ENCODE measurements around the gene EBP.

The EBP gene

DNA sequence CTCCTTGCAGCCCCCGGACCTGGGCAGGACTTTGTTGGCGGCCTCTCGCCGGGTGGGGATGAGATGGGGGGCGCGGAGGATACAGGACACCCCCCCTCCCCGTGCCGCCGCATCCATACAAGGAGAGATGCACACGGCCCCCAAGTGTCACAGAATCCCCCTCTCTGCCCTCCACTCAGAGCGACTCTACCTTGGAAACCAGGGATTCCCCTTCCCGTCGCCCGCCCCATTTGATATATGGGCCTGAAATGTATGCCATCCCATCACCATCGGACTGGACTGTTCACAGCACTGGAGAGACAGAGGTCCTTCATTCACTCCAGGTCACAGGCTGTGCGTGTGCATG lies 12.4 kb upstream of the EBP start:
- H3K36me3 ChIP-seq (ENCODE audit: control insufficient read depth, insufficient read depth, low read length): no peaks in the 10 kb centered on the region
- H3K4me1 ChIP-seq (ENCODE audit: control insufficient read depth, insufficient read depth, low read length, poor library complexity, severe bottlenecking): peaks cover 4% of the 10 kb centered on the region
- no peaks in the 10 kb centered on the region for H3K9me3 ChIP-seq (ENCODE audit: control insufficient read depth, low read length)
- H3K27me3 ChIP-seq (replicated peaks; ENCODE audit: control insufficient read depth, insufficient read depth, low read length, poor library complexity, severe bottlenecking): no peaks in the 10 kb centered on the region
- peak overlapping the region; percentile 59 for H3K4me3 ChIP-seq (ENCODE audit: insufficient read depth, low read depth, low read length, poor library complexity, severe bottlenecking)
- H3K27ac ChIP-seq (ENCODE audit: insufficient read depth, low read length, poor library complexity, severe bottlenecking): peak overlapping the region; percentile 75
- DNase-seq: peak in 1 of 3 donors; percentile 5

DNA sequence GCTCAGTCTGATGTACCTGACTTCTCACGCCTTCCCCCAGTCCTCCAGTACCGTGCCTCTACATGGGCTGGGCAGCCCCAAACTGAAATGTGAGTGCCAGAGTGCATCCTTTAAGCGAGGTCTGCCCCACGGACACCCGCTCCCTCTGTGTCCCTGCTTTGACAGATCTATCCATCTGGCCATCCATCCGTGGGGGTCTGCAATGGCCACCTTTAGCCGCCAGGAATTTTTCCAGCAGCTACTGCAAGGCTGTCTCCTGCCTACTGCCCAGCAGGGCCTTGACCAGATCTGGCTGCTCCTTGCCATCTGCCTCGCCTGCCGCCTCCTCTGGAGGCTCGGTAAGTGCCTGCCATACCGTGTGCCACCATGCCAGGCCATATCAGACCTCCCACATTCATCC lies 12.0 kb upstream of the EBP start:
- Histone ChIP-seq H3K27ac (ENCODE audit: insufficient read depth, low read length, poor library complexity, severe bottlenecking) (peak overlapping the region; percentile 75), H3K9me3 (ENCODE audit: control insufficient read depth, low read length) (no peaks in the 10 kb centered on the region), H3K36me3 (ENCODE audit: control insufficient read depth, insufficient read depth, low read length) (peaks cover 4% of the 10 kb centered on the region), H3K4me1 (ENCODE audit: control insufficient read depth, insufficient read depth, low read length, poor library complexity, severe bottlenecking) (peaks cover 4% of the 10 kb centered on the region), H3K4me3 (ENCODE audit: insufficient read depth, low read depth, low read length, poor library complexity, severe bottlenecking) (peak overlapping the region; percentile 59), H3K27me3 (replicated peaks; ENCODE audit: control insufficient read depth, insufficient read depth, low read length, poor library complexity, severe bottlenecking) (no peaks in the 10 kb centered on the region)
- no peak for DNase-seq

DNA sequence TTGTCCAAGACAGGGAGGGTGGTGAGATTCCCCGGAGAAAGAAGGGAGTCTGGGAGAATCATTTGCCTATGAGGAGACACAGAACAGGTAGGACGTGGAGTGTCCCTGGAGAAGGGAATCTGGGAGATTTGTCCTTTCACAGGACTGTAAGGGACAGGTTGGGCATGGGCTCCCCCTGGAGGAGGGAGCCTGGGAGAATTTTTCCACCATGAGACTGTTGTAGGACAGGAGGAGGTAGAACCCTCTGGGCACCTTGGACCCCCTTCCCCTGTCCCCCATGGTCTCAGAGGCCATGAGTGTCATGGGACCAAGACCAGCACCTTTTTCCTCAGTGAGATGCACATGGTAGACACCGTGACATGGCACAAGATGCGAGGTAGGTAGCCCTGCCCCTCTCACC lies 10.0 kb upstream of the EBP start:
- no peaks in the 10 kb centered on the region for H3K27me3 ChIP-seq (replicated peaks; ENCODE audit: control insufficient read depth, insufficient read depth, low read length, poor library complexity, severe bottlenecking)
- H3K36me3 ChIP-seq (ENCODE audit: control insufficient read depth, insufficient read depth, low read length): peaks cover 4% of the 10 kb centered on the region
- H3K9me3 ChIP-seq (ENCODE audit: control insufficient read depth, low read length): no peaks in the 10 kb centered on the region
- no peak for DNase-seq
- no peak overlapping the region for H3K4me3 ChIP-seq (ENCODE audit: insufficient read depth, low read depth, low read length, poor library complexity, severe bottlenecking)
- H3K4me1 ChIP-seq (ENCODE audit: control insufficient read depth, insufficient read depth, low read length, poor library complexity, severe bottlenecking): peaks cover 4% of the 10 kb centered on the region
- no peak overlapping the region for H3K27ac ChIP-seq (ENCODE audit: insufficient read depth, low read length, poor library complexity, severe bottlenecking)

DNA sequence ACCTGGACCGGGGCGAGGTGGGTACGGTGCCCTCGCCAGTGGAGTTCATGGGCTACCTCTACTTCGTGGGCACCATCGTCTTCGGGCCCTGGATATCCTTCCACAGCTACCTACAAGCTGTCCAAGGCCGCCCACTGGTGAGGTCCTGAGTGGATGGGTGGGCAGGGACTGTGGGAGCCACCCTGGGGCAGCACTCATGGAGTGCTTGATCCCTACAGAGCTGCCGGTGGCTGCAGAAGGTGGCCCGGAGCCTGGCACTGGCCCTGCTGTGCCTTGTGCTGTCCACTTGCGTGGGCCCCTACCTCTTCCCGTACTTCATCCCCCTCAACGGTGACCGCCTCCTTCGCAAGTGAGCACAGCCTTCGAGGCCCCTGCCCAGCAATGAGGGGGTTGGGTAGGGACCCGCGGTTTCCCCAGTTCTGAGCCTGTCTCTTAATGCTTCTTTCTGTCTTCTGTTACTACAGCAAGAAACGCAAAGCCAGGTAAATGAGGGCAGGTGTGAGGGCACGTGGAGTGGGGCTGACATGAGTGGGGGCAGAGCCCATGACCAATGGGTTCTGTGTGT lies 9.2 kb upstream of the EBP start:
- Histone ChIP-seq H3K4me1 (ENCODE audit: control insufficient read depth, insufficient read depth, low read length, poor library complexity, severe bottlenecking) (peaks cover 4% of the 10 kb centered on the region), H3K4me3 (ENCODE audit: insufficient read depth, low read depth, low read length, poor library complexity, severe bottlenecking) (no peak overlapping the region), H3K36me3 (ENCODE audit: control insufficient read depth, insufficient read depth, low read length) (peaks cover 4% of the 10 kb centered on the region), H3K27me3 (replicated peaks; ENCODE audit: control insufficient read depth, insufficient read depth, low read length, poor library complexity, severe bottlenecking) (no peaks in the 10 kb centered on the region), H3K9me3 (ENCODE audit: control insufficient read depth, low read length) (no peaks in the 10 kb centered on the region), H3K27ac (ENCODE audit: insufficient read depth, low read length, poor library complexity, severe bottlenecking) (no peak overlapping the region)
- no peak for DNase-seq

DNA sequence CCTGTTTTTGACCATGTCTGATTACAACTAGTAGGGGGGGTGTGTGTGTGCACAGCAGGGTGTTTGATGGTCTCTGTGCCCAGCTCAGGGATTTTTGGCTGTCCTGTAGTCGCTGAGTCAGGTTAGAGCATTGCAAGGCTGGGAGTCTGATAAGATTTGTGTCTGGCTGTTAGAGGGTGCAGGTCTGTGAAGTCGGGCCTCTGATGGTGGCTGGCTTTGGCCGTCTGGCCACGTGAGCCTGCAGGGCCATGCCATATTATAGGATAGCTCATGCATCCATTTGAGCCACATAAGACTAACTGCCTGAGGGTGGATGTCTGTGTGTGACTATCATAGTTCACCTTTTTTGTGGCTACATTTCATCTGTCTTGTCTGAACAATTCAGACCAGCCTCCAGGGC lies 7.9 kb upstream of the EBP start:
- no peak overlapping the region for H3K27ac ChIP-seq (ENCODE audit: insufficient read depth, low read length, poor library complexity, severe bottlenecking)
- H3K36me3 ChIP-seq (ENCODE audit: control insufficient read depth, insufficient read depth, low read length): peaks cover 4% of the 10 kb centered on the region
- DNase-seq: no peak
- H3K9me3 ChIP-seq (ENCODE audit: control insufficient read depth, low read length): no peaks in the 10 kb centered on the region
- no peak overlapping the region for H3K4me3 ChIP-seq (ENCODE audit: insufficient read depth, low read depth, low read length, poor library complexity, severe bottlenecking)
- H3K4me1 ChIP-seq (ENCODE audit: control insufficient read depth, insufficient read depth, low read length, poor library complexity, severe bottlenecking): peaks cover 4% of the 10 kb centered on the region
- H3K27me3 ChIP-seq (replicated peaks; ENCODE audit: control insufficient read depth, insufficient read depth, low read length, poor library complexity, severe bottlenecking): no peaks in the 10 kb centered on the region

DNA sequence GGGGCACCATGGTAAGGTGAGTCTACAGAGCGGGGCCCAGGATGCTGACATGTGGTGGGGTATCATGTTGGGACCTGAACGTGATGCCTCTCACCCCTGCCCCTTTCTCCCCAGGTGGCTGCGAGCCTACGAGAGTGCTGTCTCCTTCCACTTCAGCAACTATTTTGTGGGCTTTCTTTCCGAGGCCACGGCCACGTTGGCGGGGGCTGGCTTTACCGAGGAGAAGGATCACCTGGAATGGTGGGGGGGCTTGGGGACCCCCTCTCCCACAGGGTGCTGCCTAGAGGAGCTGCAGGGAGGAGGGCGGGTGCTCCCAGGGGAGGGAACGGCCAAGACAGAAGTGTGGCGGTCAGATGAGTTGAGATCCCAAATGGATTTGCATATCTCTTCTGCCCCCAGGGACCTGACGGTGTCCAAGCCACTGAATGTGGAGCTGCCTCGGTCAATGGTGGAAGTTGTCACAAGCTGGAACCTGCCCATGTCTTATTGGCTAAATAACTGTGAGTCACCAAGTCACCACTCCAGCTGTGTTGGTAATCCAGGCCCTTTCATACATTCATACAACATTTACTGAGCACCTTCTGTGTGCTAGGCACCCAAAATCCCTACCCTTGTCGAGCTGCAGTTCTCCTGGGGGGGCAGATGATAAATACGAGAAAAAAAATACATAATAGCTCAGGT lies 7.3 kb upstream of the EBP start:
- H3K36me3 ChIP-seq (ENCODE audit: control insufficient read depth, insufficient read depth, low read length): peaks cover 4% of the 10 kb centered on the region
- no peak overlapping the region for H3K4me3 ChIP-seq (ENCODE audit: insufficient read depth, low read depth, low read length, poor library complexity, severe bottlenecking)
- DNase-seq: no peak
- H3K27ac ChIP-seq (ENCODE audit: insufficient read depth, low read length, poor library complexity, severe bottlenecking): no peak overlapping the region
- H3K27me3 ChIP-seq (replicated peaks; ENCODE audit: control insufficient read depth, insufficient read depth, low read length, poor library complexity, severe bottlenecking): no peaks in the 10 kb centered on the region
- no peaks in the 10 kb centered on the region for H3K9me3 ChIP-seq (ENCODE audit: control insufficient read depth, low read length)
- peaks cover 4% of the 10 kb centered on the region for H3K4me1 ChIP-seq (ENCODE audit: control insufficient read depth, insufficient read depth, low read length, poor library complexity, severe bottlenecking)

DNA sequence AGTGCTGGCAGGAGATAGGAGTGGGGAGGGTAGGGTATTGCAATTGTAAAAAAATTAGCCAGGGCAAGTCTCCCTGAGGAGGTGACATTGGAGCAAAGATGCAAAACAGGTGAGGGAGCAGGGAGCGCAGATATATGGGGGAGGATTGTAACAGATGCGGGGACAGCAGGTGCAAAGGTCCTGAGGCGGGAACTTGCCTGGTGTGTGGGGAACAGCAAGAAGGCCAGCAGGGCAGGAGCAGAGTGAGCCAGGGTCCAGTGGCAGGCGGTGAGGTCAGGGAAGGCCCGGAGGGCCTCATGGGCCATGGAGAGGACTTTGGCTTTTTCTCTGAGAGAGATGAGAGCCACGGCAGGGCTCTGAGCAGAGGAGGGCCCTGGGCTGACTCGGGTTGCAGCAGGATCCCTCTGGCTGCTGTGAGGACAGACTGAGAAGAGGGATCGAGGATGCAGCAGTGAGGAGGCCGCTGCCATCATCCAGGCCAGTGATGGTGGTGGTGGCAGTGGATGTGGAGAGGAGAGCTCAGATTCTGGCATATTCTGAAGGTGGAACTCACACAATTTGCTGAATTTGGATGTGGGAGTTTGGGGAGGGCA lies 6.6 kb upstream of the EBP start:
- DNase-seq: no peak
- H3K36me3 ChIP-seq (ENCODE audit: control insufficient read depth, insufficient read depth, low read length): peaks cover 4% of the 10 kb centered on the region
- H3K9me3 ChIP-seq (ENCODE audit: control insufficient read depth, low read length): no peaks in the 10 kb centered on the region
- H3K27ac ChIP-seq (ENCODE audit: insufficient read depth, low read length, poor library complexity, severe bottlenecking): no peak overlapping the region
- H3K4me3 ChIP-seq (ENCODE audit: insufficient read depth, low read depth, low read length, poor library complexity, severe bottlenecking): no peak overlapping the region
- H3K4me1 ChIP-seq (ENCODE audit: control insufficient read depth, insufficient read depth, low read length, poor library complexity, severe bottlenecking): no peaks in the 10 kb centered on the region
- no peaks in the 10 kb centered on the region for H3K27me3 ChIP-seq (replicated peaks; ENCODE audit: control insufficient read depth, insufficient read depth, low read length, poor library complexity, severe bottlenecking)

DNA sequence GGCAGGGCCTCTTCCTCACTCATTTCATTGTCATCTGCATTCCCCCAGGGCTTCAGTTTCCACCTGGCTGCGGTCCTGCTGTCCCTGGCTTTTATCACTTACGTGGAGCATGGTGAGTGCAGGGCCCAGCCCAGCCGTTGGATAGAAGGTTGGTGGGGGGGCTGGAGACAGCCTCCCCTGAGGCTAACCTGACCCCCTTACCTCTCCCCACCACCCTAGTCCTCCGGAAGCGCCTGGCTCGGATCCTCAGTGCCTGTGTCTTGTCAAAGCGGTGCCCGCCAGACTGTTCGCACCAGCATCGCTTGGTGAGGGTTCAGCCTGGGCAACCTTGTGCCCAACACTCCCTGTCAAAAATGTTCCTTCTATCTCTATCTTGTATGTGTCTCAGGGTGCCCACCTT lies 5.8 kb upstream of the EBP start:
- DNase-seq: no peak
- no peaks in the 10 kb centered on the region for H3K27me3 ChIP-seq (replicated peaks; ENCODE audit: control insufficient read depth, insufficient read depth, low read length, poor library complexity, severe bottlenecking)
- no peak overlapping the region for H3K4me3 ChIP-seq (ENCODE audit: insufficient read depth, low read depth, low read length, poor library complexity, severe bottlenecking)
- no peaks in the 10 kb centered on the region for H3K4me1 ChIP-seq (ENCODE audit: control insufficient read depth, insufficient read depth, low read length, poor library complexity, severe bottlenecking)
- H3K36me3 ChIP-seq (ENCODE audit: control insufficient read depth, insufficient read depth, low read length): peaks cover 4% of the 10 kb centered on the region
- no peaks in the 10 kb centered on the region for H3K9me3 ChIP-seq (ENCODE audit: control insufficient read depth, low read length)
- no peak overlapping the region for H3K27ac ChIP-seq (ENCODE audit: insufficient read depth, low read length, poor library complexity, severe bottlenecking)

DNA sequence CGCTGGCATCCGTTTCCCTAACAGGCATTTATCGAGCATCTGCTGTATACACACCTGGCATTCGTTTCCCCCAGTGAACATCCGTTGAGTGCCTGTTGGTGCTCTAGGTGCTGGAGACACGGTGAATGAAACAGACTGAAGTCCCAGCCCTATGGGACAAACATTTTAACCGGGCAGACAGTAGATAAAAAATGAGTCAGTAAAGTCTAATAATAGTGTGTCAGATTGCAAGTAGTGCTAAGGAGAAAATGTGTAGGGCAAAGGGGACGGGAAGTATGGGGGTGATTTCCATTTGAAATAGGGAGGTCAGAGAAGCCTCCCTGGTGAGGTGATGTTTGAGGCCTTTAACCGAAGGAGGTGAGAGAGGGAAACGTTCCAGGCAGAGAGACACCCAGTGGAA lies 5.3 kb upstream of the EBP start:
- no peak overlapping the region for H3K4me3 ChIP-seq (ENCODE audit: insufficient read depth, low read depth, low read length, poor library complexity, severe bottlenecking)
- H3K9me3 ChIP-seq (ENCODE audit: control insufficient read depth, low read length): no peaks in the 10 kb centered on the region
- H3K27me3 ChIP-seq (replicated peaks; ENCODE audit: control insufficient read depth, insufficient read depth, low read length, poor library complexity, severe bottlenecking): no peaks in the 10 kb centered on the region
- no peak for DNase-seq
- H3K4me1 ChIP-seq (ENCODE audit: control insufficient read depth, insufficient read depth, low read length, poor library complexity, severe bottlenecking): peaks cover 4% of the 10 kb centered on the region
- no peak overlapping the region for H3K27ac ChIP-seq (ENCODE audit: insufficient read depth, low read length, poor library complexity, severe bottlenecking)
- peaks cover 4% of the 10 kb centered on the region for H3K36me3 ChIP-seq (ENCODE audit: control insufficient read depth, insufficient read depth, low read length)

DNA sequence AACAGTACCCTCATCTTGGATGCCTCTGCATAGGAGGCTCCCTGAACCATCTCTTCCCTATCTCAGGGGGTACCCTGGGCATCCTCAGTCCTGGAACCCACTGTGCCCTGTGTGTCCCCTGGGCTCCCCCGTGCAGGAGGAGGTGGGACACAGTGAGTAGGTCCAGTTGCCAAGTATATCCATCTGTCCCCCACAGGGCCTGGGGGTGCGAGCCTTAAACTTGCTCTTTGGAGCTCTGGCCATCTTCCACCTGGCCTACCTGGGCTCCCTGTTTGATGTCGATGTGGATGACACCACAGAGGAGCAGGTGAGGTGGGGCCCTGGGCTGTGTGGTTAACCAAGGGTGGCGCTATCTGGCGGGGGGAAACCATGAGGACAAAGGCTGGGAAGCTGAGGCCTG lies 4.6 kb upstream of the EBP start:
- H3K4me3 ChIP-seq (ENCODE audit: insufficient read depth, low read depth, low read length, poor library complexity, severe bottlenecking): no peak overlapping the region
- no peak overlapping the region for H3K27ac ChIP-seq (ENCODE audit: insufficient read depth, low read length, poor library complexity, severe bottlenecking)
- H3K9me3 ChIP-seq (ENCODE audit: control insufficient read depth, low read length): no peaks in the 10 kb centered on the region
- peaks cover 4% of the 10 kb centered on the region for H3K36me3 ChIP-seq (ENCODE audit: control insufficient read depth, insufficient read depth, low read length)
- DNase-seq: no peak
- H3K27me3 ChIP-seq (replicated peaks; ENCODE audit: control insufficient read depth, insufficient read depth, low read length, poor library complexity, severe bottlenecking): no peaks in the 10 kb centered on the region
- H3K4me1 ChIP-seq (ENCODE audit: control insufficient read depth, insufficient read depth, low read length, poor library complexity, severe bottlenecking): peaks cover 4% of the 10 kb centered on the region
